Measurements from ENCODE around the gene ERCC2. TPM values are rescaled to one million over a fixed set of nuclear protein-coding genes. Genes with fewer than 3 reads are reported as not detected.
A peak's percentile ranks its signal among the peaks of the same experiment; 100 is the strongest.

The ERCC2 gene
- total and polyA plus RNA-seq, 2 of the 8 experiments (the other 6 are each of a cell fraction or from before 2014, with no cell fraction given), result 107 to 117 TPM

DNA sequence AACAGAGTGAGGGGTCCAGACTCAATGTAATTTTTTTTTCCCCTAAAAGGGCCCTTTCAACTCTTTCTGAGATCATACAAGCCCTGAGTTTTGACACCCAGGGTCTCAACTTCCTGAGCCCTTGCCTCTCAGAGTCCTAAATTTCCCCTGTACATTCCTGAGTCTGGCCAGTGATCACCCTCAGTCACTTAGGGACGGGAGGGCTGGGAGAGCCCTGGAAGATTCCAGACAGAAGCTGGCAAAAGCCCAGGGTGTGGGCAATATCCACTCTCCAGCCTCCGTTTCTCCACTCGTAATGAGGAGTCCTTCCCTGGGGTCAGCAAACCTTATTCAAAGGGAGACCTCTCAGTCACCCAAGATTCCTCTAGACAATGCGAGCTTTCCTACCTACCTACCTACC is 32.9 kb upstream of the ERCC2 start:
- Histone ChIP-seq H4K8ac (ENCODE audit: extremely low read depth, insufficient read depth, low read length) (no peak overlapping the region), H3K79me1 (ENCODE audit: low read depth, low read length) (peaks cover 9% of the 10 kb centered on the region; the same call in 1 of the 2 replicates), H2BK15ac (ENCODE audit: low read length) (peak overlapping the region; percentile 29; the same call in 1 of the 2 replicates), H3K14ac (ENCODE audit: insufficient read length) (no peak overlapping the region), H3K23me2 (ENCODE audit: low read depth, low read length) (peaks cover 19% of the 10 kb centered on the region), H3K23ac (ENCODE audit: insufficient read length) (no peak overlapping the region), H3K9me3 (ENCODE audit: insufficient read depth in 2 of 2, low read depth in 1 of 2, low read length in 1 of 2) (no peaks in the 10 kb centered on the region), H3K27me3 (replicated peaks in 1 of 4; ENCODE audit: control insufficient read depth in 3 of 4, extremely low read depth in 1 of 4, insufficient read depth in 3 of 4, low read length in 3 of 4) (peaks cover 0 to 6% (median 3%) of the 10 kb centered on the region in 4 experiments; a peak in 2 of 7 replicates), H3K4me1 (replicated peaks in 1 of 4; ENCODE audit: control insufficient read depth in 3 of 4, insufficient read depth in 4 of 4, low read length in 3 of 4) (peaks cover 3 to 21% (median 11%) of the 10 kb centered on the region in 4 experiments; a peak in 5 of 7 replicates), H3K79me2 (ENCODE audit: control insufficient read depth in 1 of 2, insufficient read depth in 2 of 2, low read length in 2 of 2) (peaks cover 0 to 8% of the 10 kb centered on the region in 2 experiments; a peak in 1 of 4 replicates), H2BK5ac (ENCODE audit: low read depth, low read length) (no peak overlapping the region), H3K27ac (ENCODE audit: low read depth, low read length) (no peak overlapping the region), H2AK5ac (ENCODE audit: low read depth, low read length) (no peak overlapping the region), H4K20me1 (replicated peaks in 1 of 2; ENCODE audit: control insufficient read depth in 1 of 2, insufficient read depth in 2 of 2, low read length in 2 of 2) (peaks cover 0 to 2% of the 10 kb centered on the region in 2 experiments), H2BK20ac (ENCODE audit: low read length) (no peak overlapping the region), H2AFZ (ENCODE audit: low read length) (no peak overlapping the region), H3K4me3 (ENCODE audit: extremely low read depth in 1 of 4, insufficient read depth in 2 of 4, low read depth in 3 of 4, low read length in 4 of 4) (peak overlapping the region in 2 of 4 experiments; percentile 1 to 91; a peak in 3 of 8 replicates), H2BK12ac (ENCODE audit: low read depth, low read length) (no peak overlapping the region), H3K9ac (replicated peaks in 1 of 4; ENCODE audit: extremely low read depth in 1 of 4, low read depth in 3 of 4, low read length in 3 of 4) (no peak overlapping the region), H4K91ac (replicated peaks; ENCODE audit: insufficient read length, low read length) (no peak overlapping the region), H2BK120ac (replicated peaks; ENCODE audit: low read depth, low read length) (no peak overlapping the region), H3K56ac (replicated peaks; ENCODE audit: insufficient read length, low read depth, low read length) (no peak overlapping the region), H3K4me2 (ENCODE audit: insufficient read depth in 1 of 2, low read depth in 2 of 2, low read length in 2 of 2) (peak overlapping the region; percentile 25 to 92; a peak in 3 of 4 replicates), H4K5ac (ENCODE audit: insufficient read length, low read depth, low read length) (no peak overlapping the region), H3K18ac (ENCODE audit: extremely low read depth, low read length) (no peak overlapping the region), H3K4ac (replicated peaks; ENCODE audit: insufficient read length, low read depth, low read length) (no peak overlapping the region), H3K36me3 (ENCODE audit: control insufficient read depth in 2 of 4, insufficient read depth in 4 of 4, low read length in 3 of 4) (no peaks in the 10 kb centered on the region)
- CTCF ChIA-PET (ENCODE audit: partially characterized antibody), result interaction anchor here (0.6 to 6.6 kb wide), 25 partner anchors 9 to 377 kb away, joined by 3 to 57 read pairs (median 7); partner anchors contain the start of genes ERCC2 and SNRPD2
- POLR2A ChIA-PET (ENCODE audit: partially characterized antibody), result interaction anchor here (1.7 to 3.5 kb wide), 5 partner anchors 11 to 75 kb away, joined by 4 to 12 read pairs (median 6); partner anchors contain the start of gene ERCC1
- WGBS, 2 experiments (ENCODE audit: extremely low coverage in 1 of 2, insufficient coverage in 1 of 2, insufficient read length in 1 of 2, insufficient replicate concordance in 2 of 2, low coverage in 1 of 2, low lambda C conversion rate in 2 of 2, missing lambda C conversion rate in 1 of 2), result 89% methylated on average over 4 of the region's 4 CpGs; no CpG with 5 or more reads in 1 of the 2 experiments
- TF ChIP-seq, protein P1, sequence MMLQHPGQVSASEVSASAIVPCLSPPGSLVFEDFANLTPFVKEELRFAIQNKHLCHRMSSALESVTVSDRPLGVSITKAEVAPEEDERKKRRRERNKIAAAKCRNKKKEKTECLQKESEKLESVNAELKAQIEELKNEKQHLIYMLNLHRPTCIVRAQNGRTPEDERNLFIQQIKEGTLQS (IDR thresholded peaks at IDR 0.05; ENCODE audit: insufficient read depth, low read depth, low read length), result no peak
- TF ChIP-seq GTF2F1 (IDR thresholded peaks at IDR 0.05; ENCODE audit: borderline replicate concordance, low read depth, low read length) (no peak), SIRT6 (IDR thresholded peaks at IDR 0.05; ENCODE audit: low read length) (no peak)
- DNase-seq (ENCODE audit: low read depth in 1 of 2, low spot score in 2 of 2), result no peak
- FAIRE-seq, result no peak
